ENCODE measurements around the gene GRAMD2A.

GRAMD2A gene

GRCh38 chr15:72169236-72169920, 28.2 kb downstream of the GRAMD2A start:
- no peak for DNase-seq (ENCODE audit: extremely low spot score)
- TF ChIP-seq CTCF (IDR thresholded peaks at IDR 0.05; ENCODE audit: control extremely low read depth, extremely low read depth, low read depth, missing control alignments) = no peak
- ChIA-PET CTCF (interaction anchor here (1.4 to 2.0 kb wide), 2 partner anchors 14 to 425 kb away, joined by 5 to 6 read pairs; no protein-coding TSS in a partner anchor), POLR2A (no interaction called here)

GRCh38 chr15:72168808-72169190, 28.8 kb downstream of the GRAMD2A start:
- CTCF ChIA-PET = interaction anchor here (1.4 to 2.0 kb wide), 2 partner anchors 13 to 425 kb away, joined by 5 to 6 read pairs; no protein-coding TSS in a partner anchor
- TF ChIP-seq CTCF (IDR thresholded peaks at IDR 0.05; ENCODE audit: control extremely low read depth, extremely low read depth, low read depth, missing control alignments) = no peak
- DNase-seq (ENCODE audit: extremely low spot score) = no peak
- POLR2A ChIA-PET = no interaction called here

GRCh38 chr15:72168131-72168807, 29.3 kb downstream of the GRAMD2A start:
- ChIA-PET POLR2A (no interaction called here), CTCF (interaction anchor here (1.4 to 2.0 kb wide), 2 partner anchors 12 to 424 kb away, joined by 5 to 6 read pairs; no protein-coding TSS in a partner anchor)
- DNase-seq (ENCODE audit: extremely low spot score) = no peak

DNA sequence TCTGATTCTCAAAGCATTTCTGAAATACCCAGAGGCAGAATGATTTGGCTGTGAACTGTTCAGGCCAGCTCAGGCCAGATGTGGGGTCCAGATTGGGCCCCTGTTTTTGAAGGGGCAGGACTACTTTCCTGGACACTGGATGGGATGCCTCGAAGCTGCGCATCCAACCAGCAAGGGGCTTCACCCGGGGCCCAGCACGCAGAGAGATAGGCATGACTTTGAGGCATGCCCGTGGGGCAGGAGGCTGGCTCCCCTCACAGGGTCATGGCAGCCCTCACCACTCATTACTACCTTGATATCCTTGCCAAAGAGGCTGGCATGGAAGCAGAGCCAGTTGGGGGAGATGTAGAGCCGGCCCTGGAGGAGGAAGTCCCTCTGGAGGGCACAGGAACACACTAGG, 30.1 kb downstream of the GRAMD2A start:
- no peak for DNase-seq (ENCODE audit: extremely low spot score)
- no peak for TF ChIP-seq CTCF (IDR thresholded peaks at IDR 0.05; ENCODE audit: control extremely low read depth, extremely low read depth, low read depth, missing control alignments)
- CTCF ChIA-PET = interaction anchor here (0.7 kb wide), 1 partner anchor 24 kb away, joined by 3 read pairs; no protein-coding TSS in a partner anchor
- POLR2A ChIA-PET = no interaction called here

More at GRCh38 chr15:72168131-72168807, 29.3 kb downstream of the GRAMD2A start:
- TF ChIP-seq CTCF (IDR thresholded peaks at IDR 0.05; ENCODE audit: control extremely low read depth, extremely low read depth, low read depth, missing control alignments) = no peak

- no peak for TF ChIP-seq CTCF (IDR thresholded peaks at IDR 0.05; ENCODE audit: control extremely low read depth, extremely low read depth, low read depth, missing control alignments)
- CTCF ChIA-PET = interaction anchor here (0.7 kb wide), 1 partner anchor 25 kb away, joined by 3 read pairs; no protein-coding TSS in a partner anchor
- no peak for DNase-seq (ENCODE audit: extremely low spot score)
- POLR2A ChIA-PET = no interaction called here
These were observed 30.7 kb downstream of the GRAMD2A start for GRCh38 chr15:72166716-72167417.

GRCh38 chr15:72163719-72164118, 33.9 kb downstream of the GRAMD2A start:
- ChIA-PET CTCF (interaction anchor here (0.9 to 2.4 kb wide), 4 partner anchors 35 to 420 kb away, joined by 3 to 10 read pairs (median 4); no protein-coding TSS in a partner anchor), POLR2A (no interaction called here)
- DNase-seq (ENCODE audit: extremely low spot score) = no peak
- no peak for TF ChIP-seq CTCF (IDR thresholded peaks at IDR 0.05; ENCODE audit: control extremely low read depth, extremely low read depth, low read depth, missing control alignments)

All from GM10248 (cell line).